GM13977 (cell line): ENCODE data around the gene GGT6.
"Not testable (repeated sequence)": the region's sequence is repeated elsewhere in the genome, so short reads cannot be mapped to it uniquely, and the experiment has no call there.

ENCODE experiments used
- DNase-seq: peaks from one replicate; pipeline ENCODE4 v3.0.0; 2012; ENCODE audit warnings: low spot score
- CTCF ChIP-seq: IDR thresholded peaks from 2 replicates; pipeline ENCODE4 v1.5.1; 2012; ENCODE audit warnings: mild to moderate bottlenecking, control low read depth; ENCODE audit not compliant: insufficient read depth; ENCODE audit errors: extremely low read depth, missing control alignments
- in situ Hi-C: fragments of 300-500 bp; cut with MboI; formaldehyde crosslinking; loops from one replicate; pipeline ENCODE4 v1.12.0; 2022; ENCODE audit warnings: low sequenced_read_pairs, low pct_unique_long_range_greater_than_20kb, mixed read lengths, inconsistent platforms; ENCODE audit not compliant: unreplicated experiment

GGT6 gene

GRCh38 chr17:4592240-4593005 lies 32.0 kb upstream of the GGT6 start:
- no peak for TF ChIP-seq CTCF
- in situ Hi-C loops, result no loop called here
- DNase-seq, result no peak

- no peak for DNase-seq
- in situ Hi-C loops, result no loop called here
- no peak for TF ChIP-seq CTCF
These were observed 31.2 kb upstream of the GGT6 start for GRCh38 chr17:4591529-4591928.

GRCh38 chr17:4590981-4591453 lies 30.6 kb upstream of the GGT6 start:
- no peak for TF ChIP-seq CTCF
- in situ Hi-C loops, result no loop called here
- no peak for DNase-seq

GRCh38 chr17:4590042-4590441 lies 29.7 kb upstream of the GGT6 start:
- in situ Hi-C loops, DNase-seq: not testable (repeated sequence)

- in situ Hi-C loops, result no loop called here
- no peak for DNase-seq
- no peak for TF ChIP-seq CTCF
These were observed 28.7 kb upstream of the GGT6 start for GRCh38 chr17:4588898-4589625.

GRCh38 chr17:4588391-4588790 lies 28.0 kb upstream of the GGT6 start:
- TF ChIP-seq CTCF, result no peak
- no peak for DNase-seq
- in situ Hi-C loops, result no loop called here

- TF ChIP-seq CTCF, result no peak
- no peak for DNase-seq
- in situ Hi-C loops, result no loop called here
These were observed 27.4 kb upstream of the GGT6 start for GRCh38 chr17:4587803-4588202.
